ENCODE data around the gene ATAT1.

Gene ATAT1

DNA sequence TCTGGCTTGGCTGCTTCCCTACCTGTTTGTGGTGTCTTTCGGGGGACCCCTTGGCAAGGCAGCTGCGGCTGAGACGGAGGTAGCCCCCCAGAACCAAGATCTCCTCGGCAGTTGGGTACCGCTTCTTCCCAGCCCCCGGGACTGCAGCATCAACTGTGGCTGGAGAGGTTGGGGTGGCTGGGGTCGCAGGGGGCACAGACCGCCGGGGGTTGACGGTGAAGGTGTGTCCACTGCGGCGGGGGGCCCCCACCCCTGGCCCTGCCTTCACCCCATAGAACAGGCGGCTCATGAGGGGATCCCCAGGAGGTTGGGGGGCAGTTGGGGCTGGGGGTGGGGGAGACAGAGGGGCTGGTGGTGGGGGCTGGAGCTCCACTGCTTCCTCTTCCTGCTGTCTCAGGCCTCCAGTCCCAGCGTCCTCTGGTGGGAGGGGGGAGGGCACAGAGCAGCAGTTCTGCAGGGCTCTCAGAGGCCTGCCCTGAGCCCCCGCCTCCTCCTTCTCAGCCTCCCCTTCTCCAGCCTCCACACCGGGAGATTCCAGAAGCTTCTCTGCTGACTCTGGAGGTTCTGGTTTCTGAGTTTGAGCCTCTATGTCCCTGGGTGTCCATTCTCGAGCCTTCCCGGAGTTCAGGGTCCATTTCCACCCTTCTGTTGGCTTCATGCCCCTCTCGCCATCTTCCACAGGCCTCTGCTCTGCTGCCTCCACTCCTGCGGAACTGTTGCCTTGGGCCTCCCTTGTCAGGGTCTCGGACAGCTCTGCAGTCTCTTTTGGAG lies 57.9 kb downstream of the ATAT1 start:
- DNase-seq, result peak; percentile 32

- DNase-seq, result peak; percentile 33
These were observed 58.7 kb downstream of the ATAT1 start for GRCh38 chr6:30685157-30686008.

- DNase-seq, result no peak
These were observed 59.6 kb downstream of the ATAT1 start, which contains the start of gene PPP1R18 for GRCh38 chr6:30686009-30686907. Gene PPP1R18 (minus strand): TSS chr6:30686645. CDS start chr6:30686018, 627 bp downstream.

DNA sequence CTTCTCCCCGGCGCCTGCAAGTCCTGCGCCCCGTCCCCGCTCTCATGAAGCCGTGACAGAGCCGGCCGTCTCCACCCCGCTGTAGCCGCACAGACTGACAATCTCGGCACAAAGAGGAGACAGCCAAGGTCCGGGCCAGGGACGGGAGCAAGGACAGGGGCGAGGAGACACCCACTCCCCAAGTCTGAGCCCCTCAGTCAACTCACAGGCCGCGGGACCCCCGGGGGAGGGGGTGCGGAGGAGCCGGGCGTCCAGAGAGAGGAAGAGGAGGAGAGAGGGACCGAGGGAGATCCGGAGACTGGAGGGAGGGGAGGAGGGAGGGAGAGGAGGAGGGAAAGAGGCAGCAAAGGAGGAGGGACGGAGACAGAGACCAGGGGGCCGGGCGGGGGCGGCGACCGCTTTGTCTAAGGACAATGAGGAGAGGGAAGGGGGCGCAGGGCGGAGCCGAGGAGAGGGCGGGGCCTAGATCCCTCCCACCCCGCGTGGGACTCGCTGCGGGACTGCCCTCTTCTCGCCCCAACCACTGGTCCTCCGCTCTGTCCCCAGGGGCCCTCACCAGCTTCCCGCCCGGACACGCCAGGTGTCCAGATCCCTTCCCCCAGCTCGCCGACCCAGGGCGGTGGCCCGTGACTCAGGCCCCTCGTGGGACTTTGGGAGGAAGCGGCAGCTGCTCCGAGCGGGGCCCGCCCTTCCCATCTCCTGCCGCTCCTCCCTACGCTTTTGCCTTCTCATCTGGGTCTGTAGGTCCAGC lies 60.4 kb downstream of the ATAT1 start:
- peak; percentile 64 for DNase-seq

DNA sequence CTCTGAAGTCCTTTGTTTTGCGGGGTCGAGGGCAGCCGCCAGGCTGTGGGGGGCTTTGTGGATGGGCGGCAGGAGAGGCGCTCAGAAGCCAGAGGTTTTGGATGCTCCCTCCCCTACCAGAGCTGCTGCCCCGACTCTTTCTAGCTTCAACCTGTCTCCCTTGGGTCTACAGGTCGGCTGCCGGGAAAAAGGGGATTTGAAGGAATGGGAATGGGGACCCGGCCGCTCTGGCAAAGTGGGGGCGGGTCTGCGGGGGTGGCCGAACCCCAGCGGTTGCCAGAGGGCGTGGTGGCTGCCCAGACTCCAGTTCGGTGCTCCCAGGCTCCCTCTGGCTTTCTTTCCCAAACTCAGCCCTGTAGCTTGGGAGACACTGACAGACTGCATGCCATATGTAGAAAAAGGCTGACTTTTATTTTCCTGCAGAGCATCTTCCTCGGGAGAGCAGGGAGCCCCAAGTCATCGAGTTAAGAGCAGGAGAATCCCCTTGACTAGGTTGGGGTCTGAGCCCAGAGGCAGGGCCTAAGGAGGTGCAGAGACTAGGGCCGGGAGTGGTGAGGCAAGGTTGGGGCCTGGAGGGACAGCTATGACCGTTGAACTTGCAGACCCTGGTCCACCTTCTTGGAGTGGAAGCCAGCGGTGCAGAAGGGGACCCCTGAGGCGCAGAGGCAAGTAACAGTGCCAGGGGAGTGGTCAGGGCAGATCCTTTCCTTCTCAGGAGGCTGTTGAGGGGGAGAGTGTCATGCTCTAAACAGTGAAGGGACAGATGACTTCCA lies 61.2 kb downstream of the ATAT1 start:
- no peak for DNase-seq

- DNase-seq, result no peak
These were observed 61.9 kb downstream of the ATAT1 start for GRCh38 chr6:30688569-30688968.

- no peak for DNase-seq
These were observed 62.6 kb downstream of the ATAT1 start for GRCh38 chr6:30689022-30689865.

DNA sequence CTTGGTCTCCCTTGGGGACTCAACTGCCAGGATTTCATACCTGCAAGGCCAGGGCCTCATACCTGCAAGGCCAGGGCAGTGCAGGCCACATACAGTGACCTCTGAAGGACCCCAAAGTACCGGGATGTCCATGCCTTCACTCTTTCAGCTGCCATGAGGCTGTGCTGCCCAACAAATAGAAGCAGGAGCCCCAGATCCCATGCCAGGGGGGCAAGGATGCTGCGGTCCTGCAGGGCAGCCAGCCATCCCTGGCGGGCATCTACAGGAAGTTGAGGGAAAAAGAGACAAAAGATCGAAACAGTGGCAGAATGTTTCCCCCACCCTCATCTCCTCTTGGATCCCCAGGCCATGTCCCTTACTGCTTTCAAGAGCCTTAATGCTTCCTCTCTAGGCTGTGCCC lies 63.3 kb downstream of the ATAT1 start:
- DNase-seq, result no peak

- peak; percentile 83 for DNase-seq
These were observed 63.9 kb downstream of the ATAT1 start, which contains the start of gene NRM for GRCh38 chr6:30690403-30691207. Gene NRM (minus strand): TSS chr6:30690984. CDS start chr6:30690974, 10 bp downstream.

GRCh38 chr6:30691208-30691847 lies 64.7 kb downstream of the ATAT1 start:
- no peak for DNase-seq

Data from hematopoietic multipotent progenitor cell treated with erythropoietin and hydrocortisone succinate and interleukin-3 and kit ligand, for 8 days (in vitro differentiated cells).